Body of pancreas (tissue), 4 donors: ENCODE data around the gene CYB5A.

ENCODE experiments used
- CTCF ChIP-seq, 7 experiments: fragments of 450-650 bp in 4 of 7; fragments of 200-600 bp in 3 of 7; sonication (generic) in 3 of 7; IDR thresholded peaks; one replicate each; pipeline ENCODE4 v1.5.1; 2016 to 2019; ENCODE audit warnings: antibody characterized with exemption in 7 of 7
- POLR2A ChIP-seq, 3 donors: fragments of 450-650 bp; IDR thresholded peaks; one replicate each; pipeline ENCODE4 v1.6.1; 2016; ENCODE audit warnings: antibody characterized with exemption in 3 of 3, mild to moderate bottlenecking in 2 of 3

GRCh38 chr18:74219056-74219455 lies 72.7 kb downstream of the CYB5A start:
- TF ChIP-seq CTCF (IDR thresholded peaks at IDR 0.05) (no peak), POLR2A (IDR thresholded peaks at IDR 0.05) (no peak)
